ENCODE data around the gene DTX3.
"Not testable (repeated sequence)": the region's sequence is repeated elsewhere in the genome, so short reads cannot be mapped to it uniquely, and the experiment has no call there.

The DTX3 gene, protein sequence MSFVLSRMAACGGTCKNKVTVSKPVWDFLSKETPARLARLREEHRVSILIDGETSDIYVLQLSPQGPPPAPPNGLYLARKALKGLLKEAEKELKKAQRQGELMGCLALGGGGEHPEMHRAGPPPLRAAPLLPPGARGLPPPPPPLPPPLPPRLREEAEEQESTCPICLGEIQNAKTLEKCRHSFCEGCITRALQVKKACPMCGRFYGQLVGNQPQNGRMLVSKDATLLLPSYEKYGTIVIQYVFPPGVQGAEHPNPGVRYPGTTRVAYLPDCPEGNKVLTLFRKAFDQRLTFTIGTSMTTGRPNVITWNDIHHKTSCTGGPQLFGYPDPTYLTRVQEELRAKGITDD
- total RNA-seq, result 21.2 to 24.9 reads per million in 2 experiments

DNA sequence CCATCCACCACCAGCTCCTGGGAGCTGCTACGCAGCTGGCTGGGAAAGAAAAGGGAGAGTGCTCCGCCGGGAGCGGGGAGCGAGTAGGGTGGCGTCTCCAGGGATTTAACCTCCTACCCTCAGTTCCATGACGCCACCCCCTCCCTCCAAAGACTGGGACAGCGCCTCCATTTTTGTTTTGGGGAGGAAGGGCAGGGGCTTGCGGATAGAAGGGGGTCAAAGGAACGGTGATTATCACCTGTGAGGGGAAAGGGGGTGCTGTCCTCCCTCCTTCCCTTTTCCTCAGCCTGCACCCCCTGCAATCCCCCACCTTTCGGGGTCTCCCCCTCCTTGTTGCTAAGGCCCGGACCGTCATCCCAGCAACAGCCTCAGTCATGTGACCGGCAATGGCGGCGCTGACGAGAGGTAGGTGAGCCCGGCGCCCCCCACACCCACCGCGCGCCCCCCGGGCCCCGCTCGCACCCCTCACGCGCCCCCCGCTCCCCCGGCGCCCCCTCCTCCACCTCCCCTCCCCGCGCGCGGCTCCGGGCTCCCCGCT is at the start of gene DTX3:
Gene DTX3, plus strand, starts transcription at position 371 of the 538 bp plus-strand sequence. CDS start 1,694 bp downstream, outside the sequence.
- no peak for DNase-seq (ENCODE audit: low read depth)

DNA sequence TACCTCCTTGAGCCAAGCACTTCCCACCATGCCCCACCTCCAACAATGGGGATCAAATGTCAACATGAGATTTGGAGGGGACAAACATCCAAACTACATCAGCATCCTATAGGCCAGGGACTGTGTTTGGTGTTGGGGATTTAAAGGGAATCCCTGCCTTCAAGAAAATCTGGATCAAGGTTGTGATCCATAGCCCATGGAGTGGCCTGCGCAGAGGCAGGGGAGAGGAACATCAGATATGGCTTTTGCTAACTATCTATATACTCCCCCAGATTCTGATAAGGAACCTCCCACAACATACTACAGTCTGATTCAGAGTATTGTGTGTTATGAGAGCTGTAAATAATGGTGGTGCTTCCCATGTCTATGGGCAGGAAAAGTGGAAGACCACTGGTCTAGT is 49.7 kb upstream of the DTX3 start:
- DNase-seq (ENCODE audit: low read depth), result no peak

DNA sequence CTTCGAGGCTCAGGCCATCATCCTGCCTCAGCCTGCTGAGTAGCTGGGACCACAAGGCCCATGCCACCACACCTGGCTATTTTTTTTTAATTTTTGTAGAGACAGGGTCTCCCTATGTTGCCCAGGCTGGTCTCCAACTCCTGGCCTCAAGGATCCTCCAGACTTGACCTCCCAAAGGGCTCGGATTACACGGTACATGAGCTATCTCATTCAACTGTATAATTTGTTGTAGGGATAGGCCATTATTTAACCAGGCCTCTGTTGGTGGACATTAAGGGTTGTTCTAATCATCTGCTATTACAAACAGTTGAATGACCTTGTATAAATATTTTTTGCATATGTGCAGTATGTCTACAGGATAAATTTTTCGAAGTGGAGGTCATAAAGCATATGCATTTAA is 45.8 kb upstream of the DTX3 start:
- DNase-seq (ENCODE audit: low read depth), result no peak

DNA sequence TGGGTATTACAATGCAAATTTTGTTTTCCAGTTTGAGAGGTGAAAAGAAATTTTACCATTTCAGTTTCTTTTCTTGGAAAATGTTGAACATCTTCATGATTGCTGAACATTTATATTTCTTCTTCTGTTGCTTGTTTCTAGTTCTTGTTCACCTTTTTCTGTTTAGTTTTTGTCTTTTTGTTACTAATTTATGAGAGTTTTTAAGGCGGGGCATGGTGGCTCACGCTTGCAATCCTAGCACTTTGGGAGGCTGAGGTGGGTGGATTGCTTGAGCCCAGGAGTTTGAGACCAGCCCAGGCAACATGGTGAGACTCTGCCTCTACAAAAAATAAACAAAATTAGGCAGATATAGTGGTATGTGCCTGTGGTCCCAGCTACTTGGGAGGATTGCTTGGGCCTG is 44.1 kb upstream of the DTX3 start:
- DNase-seq (ENCODE audit: low read depth), result no peak

DNA sequence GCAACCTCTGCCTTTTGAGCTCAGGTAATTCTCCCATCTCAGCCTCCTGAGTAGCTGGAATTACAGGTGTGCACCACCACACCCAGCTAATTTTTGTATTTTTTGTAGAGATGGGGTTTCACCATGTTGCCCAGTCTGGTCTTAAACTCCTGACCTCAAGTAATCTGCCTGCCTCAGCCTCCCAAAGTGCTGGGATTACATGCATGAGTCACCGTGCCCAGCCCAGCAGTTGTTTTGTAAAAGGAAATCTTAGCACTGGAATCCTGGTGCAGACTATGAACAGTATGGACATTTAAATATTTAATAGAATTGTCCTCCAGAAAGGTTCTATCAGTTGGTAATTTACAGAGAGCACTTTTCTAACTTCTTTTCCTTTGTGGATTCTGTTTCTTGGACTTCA is 43.5 kb upstream of the DTX3 start:
- not testable (repeated sequence) for DNase-seq (ENCODE audit: low read depth)

DNA sequence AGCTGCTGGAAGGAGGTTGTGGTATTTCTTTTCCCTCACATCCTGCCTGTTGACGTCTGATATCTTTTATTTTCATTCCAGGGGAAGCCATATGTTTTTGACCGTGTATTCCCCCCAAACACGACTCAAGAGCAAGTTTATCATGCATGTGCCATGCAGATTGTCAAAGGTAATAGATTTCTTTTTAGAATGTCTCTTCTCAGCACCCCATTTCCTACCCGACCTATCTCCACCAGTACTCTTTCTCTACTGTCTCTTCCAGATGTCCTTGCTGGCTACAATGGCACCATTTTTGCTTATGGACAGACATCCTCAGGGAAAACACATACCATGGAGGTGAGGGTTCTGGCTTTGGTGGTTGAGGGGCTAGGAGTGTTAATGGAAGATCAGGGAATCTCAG is 41.3 kb upstream of the DTX3 start:
- no peak for DNase-seq (ENCODE audit: low read depth)

DNA sequence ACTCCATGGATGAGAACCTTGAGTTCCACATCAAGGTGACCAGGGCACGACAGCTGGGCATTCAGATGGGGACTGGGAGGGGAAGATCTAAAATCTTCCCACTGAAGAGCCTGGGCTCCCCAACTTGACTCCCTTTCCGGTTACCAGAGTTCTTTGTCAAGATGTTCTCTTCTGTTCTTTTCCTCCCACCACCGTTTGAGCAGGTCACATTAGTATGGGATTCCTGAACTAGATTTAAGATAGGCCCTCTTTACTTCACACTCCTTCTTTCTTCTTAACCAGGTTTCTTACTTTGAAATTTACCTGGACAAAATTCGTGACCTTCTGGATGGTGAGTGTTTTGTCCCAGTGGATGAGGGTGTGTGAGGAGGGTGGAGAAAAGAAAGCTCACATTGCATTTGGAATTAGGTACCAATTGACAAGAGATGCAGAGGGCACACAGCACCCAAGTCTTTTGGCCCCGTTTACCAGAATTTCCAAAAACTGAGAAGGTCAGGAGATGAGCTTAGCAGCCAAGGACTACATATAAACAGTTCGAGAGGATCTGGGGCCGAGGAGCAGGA is 40.4 kb upstream of the DTX3 start:
- DNase-seq (ENCODE audit: low read depth), result no peak

DNA sequence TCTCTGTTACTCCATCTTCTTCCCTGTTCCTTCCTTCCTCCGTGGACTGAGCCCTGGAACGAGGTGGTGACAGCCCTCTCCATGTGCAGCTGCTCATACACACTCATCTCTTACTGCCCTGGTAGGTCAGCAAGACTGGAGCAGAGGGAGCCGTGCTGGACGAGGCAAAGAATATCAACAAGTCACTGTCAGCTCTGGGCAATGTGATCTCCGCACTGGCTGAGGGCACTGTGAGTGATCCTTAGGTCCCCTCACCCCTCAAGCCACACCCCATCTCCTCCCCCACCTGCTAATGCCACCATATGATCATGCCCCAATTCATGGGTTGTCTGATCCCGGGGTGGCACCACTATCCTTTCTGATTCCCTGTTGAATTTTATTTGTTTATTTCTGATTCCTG is 35.8 kb upstream of the DTX3 start:
- no peak for DNase-seq (ENCODE audit: low read depth)

DNA sequence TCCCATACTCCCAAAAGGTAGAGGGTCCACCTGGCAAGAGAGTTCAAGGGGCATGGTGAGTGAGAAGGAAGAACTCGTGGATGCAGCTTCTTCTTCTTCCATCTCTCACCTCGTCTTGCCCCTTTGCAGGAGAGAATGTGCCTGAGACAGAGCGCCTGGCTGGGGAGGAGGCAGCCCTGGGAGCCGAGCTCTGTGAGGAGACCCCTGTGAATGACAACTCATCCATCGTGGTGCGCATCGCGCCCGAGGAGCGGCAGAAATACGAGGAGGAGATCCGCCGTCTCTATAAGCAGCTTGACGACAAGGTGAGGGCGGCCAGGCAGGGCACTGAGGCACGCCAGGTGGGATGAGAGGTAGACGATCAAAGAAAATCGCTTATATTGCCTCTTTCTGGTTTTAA is 34.8 kb upstream of the DTX3 start:
- DNase-seq (ENCODE audit: low read depth), result no peak

DNA sequence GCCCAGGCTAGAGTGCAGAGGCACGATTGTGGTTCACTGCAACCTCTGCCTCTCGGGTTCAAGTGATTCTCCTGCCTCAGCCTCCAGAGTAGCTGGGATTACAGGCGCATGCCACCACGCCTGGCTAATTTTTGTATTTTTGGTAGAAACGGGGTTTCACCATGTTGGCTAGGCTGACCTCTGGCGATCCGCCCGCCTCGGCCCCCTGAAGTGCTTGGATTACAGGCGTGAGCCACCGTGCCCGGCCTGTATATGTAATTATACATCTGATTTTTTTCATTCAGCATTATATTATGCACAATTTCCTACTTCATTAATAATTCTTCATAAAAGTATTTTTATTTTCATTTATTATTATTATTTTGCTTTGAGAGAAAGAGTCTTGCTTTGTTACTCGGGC is 34.2 kb upstream of the DTX3 start:
- not testable (repeated sequence) for DNase-seq (ENCODE audit: low read depth)

DNA sequence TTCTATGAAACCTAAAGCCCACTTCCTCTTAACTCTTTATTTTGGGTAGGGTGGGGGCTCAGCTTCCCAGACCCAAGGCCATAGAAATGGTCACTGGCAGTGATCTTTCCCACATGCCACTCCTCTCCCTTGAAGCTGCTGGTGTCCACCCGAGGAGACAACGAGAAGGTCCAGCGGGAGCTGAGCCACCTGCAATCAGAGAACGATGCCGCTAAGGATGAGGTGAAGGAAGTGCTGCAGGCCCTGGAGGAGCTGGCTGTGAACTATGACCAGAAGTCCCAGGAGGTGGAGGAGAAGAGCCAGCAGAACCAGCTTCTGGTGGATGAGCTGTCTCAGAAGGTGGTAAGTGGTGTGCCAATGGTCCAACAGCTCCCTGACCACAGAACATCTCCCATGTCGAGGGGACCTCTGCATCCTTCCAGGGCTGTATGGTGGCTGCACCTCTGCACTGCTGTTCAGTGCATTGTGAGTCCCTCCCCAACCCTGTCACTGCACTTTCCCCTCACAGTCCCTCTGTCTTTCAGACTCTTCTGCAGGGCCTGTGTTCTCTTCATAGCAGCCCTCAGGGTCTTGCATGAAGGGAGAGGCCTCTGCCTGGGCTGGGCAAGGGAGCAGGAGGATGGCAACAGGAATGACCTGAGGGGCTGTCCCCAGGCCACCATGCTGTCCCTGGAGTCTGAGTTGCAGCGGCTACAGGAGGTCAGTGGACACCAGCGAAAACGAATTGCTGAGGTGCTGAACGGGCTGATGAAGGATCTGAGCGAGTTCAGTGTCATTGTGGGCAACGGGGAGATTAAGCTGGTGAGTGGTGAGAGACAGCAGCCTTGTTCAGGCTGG is 32.5 kb upstream of the DTX3 start:
- no peak for DNase-seq (ENCODE audit: low read depth)

DNA sequence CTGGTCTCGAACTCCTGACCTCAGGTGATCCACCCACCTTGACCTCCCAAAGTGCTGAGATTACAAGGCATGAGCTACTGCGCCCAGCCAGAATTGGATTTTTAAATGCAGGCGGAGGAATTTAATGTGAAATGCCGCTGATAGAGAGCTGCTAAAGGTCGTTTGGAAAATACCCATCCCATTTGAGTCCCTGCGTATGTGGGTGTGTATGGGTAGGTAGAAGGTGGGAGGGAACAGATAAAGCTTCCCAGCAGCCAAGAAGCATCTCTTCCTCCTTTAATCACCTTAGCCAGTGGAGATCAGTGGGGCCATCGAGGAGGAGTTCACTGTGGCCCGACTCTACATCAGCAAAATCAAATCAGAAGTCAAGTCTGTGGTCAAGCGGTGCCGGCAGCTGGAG is 29.8 kb upstream of the DTX3 start:
- no peak for DNase-seq (ENCODE audit: low read depth)

DNA sequence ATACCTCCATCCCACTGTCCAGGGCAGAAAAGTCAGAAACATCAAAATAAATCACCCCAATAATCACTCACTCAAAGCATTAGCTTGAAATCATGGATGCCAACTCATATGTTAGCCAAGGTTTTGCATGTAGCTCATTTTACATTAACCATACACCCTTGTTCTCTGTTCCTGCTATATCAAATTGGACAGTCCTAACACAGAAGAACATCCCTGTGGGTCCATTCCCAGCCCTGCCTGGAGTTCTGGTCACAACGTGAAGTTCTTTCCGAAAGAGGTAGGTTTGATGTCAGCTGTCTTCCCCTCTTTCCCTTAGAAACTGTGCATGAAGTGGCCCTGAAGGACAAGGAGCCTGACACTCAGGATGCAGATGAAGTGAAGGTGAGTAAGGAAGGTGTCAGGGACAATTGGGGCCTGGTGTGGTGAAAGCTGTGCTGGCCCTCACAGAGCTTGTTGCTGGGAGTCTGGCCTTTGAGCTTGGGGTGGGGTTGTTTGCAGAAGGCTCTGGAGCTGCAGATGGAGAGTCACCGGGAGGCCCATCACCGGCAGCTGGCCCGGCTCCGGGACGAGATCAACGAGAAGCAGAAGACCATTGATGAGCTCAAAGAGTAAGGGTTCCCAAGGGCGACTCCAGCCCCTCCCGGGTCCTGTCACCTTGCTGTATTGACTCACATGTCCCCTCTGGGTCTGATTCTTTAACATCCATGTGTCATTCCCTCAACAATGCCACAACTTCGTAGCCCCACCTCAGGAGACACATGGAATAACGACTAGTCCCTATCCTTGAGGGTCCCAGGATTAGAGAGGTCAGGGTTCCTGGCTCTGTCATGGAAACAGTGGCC is 28.6 kb upstream of the DTX3 start:
- no peak for DNase-seq (ENCODE audit: low read depth)

DNA sequence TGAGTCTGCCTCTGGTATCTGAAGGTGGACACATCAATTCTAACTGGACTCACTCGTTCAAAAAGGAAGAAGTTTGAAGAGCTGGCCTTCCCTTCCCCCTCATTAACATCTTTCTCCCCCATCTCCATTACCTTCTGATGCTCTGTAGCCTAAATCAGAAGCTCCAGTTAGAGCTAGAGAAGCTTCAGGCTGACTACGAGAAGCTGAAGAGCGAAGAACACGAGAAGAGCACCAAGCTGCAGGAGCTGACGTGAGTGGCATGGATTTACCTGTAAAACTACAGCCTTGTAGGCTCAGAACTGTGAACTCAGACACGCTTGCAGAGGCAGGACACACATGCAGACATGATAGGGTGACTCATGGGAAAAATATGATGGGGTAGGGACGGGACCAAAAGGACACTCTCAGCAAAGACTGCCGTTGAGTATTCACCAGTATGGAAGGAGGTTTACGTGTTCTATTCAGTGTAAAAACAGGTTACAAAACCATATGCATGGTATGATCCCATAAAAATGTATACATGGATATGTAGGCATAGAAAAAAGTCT is 27.9 kb upstream of the DTX3 start:
- DNase-seq (ENCODE audit: low read depth), result no peak

DNA sequence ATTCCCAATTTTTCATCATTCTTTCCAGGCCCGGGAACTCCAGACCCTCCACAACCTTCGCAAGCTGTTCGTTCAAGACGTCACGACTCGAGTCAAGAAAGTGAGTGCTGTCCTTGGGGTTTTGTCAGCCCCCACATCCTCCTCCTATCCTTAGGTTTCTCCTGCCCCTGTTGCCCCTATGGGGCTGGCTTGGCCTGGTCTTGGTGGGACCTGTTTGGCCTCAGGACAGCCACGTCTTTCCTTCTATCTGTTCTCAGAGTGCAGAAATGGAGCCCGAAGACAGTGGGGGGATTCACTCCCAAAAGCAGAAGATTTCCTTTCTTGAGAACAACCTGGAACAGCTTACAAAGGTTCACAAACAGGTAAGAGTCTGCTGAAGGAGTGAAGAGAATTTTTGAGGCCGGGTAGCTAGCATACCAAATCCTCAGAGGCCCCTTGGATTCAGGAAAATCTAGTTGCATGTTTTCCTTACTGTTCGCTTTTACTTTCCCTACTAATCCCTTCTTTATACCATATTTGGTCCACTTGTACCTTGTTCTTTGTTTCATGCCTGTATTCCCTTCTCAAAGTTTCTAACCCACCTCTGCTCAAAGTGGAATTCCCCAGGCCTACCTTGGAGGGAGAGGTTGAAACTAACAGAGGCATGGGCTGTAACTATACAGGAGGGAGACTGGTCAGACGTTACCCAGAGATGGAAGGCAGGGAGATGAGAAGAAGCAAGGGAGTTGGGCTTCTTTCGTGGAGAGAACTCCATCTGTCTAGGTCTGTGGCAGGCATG is 26.5 kb upstream of the DTX3 start:
- no peak for DNase-seq (ENCODE audit: low read depth)

DNA sequence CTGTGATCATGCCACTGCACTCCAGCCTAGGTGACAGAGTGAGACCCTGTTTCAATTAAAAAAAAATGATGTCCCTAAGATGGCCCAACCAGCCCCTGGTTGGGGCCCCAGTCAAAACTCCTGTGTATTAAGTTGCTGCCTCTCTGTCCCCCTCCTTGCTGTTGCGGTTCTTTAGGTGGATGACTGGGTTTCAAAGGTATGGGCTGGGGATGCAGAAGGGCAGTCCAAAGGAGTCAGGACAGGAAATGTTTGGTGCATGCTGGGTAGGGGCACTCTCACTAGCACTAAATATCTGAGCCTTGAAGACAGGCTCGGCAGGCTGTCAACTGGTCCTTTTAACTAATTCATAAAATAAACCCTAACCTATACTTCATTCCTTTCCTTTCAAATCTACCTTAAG is 25.6 kb upstream of the DTX3 start:
- no peak for DNase-seq (ENCODE audit: low read depth)

DNA sequence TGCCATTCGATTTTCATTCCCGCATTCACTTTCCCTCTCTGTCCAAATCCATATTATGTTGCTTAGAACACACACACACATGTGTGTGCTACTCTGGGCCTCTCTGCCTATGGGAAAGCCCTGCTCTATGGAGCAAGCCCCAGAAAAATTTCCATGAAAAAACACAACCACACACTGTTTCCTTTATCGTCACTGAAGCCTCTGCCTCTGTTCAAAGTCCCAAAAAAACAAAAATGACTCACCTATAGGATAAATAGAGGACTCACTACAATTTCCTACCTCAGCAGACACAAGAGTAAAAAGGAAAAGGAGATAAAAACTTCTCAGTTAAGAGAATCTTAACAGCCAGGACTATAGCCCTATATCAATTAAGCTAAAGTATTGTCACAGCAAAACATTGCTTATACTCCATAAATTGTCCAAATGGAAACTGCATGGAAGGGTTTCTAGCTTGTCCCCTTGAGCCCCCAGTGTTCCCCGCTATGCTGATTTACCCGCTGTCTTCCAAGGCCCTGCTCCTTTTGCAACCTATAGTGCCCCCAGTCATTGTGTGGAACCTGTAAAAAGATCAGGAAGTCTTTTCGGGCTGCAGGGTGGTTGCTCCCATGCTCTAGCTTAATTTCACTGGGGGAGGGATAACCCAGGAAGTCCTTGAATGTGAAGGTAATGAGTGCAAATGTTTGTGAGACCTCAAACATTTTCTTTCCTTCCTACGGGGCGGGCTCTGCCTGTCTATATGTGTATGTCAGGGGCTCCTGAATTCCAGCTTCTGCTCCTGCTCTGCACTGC is 24.8 kb upstream of the DTX3 start:
- DNase-seq (ENCODE audit: low read depth), result no peak

DNA sequence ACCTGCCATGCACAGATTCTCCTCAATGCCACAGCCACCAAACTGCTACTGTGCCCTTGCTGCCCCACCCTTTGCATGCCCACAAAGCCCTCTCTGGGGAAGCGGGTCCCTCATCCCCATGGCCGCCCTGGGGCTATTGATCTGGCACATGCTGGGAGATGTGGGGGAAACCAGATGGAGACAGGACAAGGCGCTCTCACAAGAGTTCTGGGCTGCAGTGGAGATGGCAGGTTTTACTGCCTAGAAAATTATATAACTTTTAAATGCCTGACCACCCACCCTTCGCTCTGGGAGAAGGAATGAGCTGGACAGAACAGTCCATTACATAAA is 24.2 kb upstream of the DTX3 start:
- no peak for DNase-seq (ENCODE audit: low read depth)

DNA sequence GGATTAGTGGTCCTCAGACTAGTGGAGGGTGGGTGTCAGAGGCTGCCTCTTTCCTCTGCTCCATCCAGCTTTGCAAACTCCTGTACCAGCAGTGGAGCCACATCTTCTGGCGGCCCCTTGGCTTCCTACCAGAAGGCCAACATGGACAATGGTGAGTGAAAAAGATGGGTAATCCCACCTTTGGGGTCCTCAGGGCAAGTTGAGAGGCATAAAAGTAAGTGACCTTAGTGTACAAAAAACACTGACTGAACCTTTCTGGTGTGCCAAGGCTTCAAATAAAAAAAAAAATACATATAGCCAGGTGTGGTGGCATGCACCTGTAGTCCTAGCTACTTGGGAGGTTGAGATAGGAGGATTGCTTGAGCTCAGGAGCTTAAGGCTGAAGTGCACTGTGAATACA is 22.8 kb upstream of the DTX3 start:
- no peak for DNase-seq (ENCODE audit: low read depth)

DNA sequence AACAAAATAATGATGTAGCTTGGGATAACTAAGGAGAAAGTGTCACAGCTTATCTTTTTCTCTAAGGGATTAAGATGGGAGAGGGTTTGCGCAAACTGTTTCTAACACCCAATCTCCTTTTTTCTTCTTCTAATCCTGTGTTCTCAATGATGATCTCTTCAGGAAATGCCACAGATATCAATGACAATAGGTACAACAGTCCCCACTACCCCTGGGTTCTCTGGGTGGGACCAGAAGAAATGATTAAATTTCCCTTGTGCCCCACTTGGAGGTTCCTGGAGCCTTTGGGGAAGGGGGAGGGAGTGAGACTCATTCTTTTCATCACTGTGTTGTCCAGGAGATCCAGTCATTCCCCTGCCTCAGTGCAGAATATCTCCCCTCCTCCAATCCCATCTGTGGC is 22.2 kb upstream of the DTX3 start:
- DNase-seq (ENCODE audit: low read depth), result no peak
